ENCODE results near the gene BCLAF1.
A peak's percentile ranks its signal among the peaks of the same experiment; 100 is the strongest.
"Not testable (repeated sequence)": the region's sequence is repeated elsewhere in the genome, so short reads cannot be mapped to it uniquely, and the experiment has no call there.

The BCLAF1 gene

GRCh38 chr6:136249811-136250685, 39.6 kb downstream of the BCLAF1 start, which contains the start of gene MTFR2:
TSS of gene MTFR2 (minus strand) at chr6:136250311. CDS start at chr6:136249099, 1,212 bp downstream.
- DNase-seq (ENCODE audit: low read depth), result peak; percentile 83

GRCh38 chr6:136249336-136249735, 40.3 kb downstream of the BCLAF1 start:
- DNase-seq (ENCODE audit: low read depth), result no peak

- DNase-seq (ENCODE audit: low read depth), result no peak
Measured at GRCh38 chr6:136244061-136244616, 45.5 kb downstream of the BCLAF1 start.

DNA sequence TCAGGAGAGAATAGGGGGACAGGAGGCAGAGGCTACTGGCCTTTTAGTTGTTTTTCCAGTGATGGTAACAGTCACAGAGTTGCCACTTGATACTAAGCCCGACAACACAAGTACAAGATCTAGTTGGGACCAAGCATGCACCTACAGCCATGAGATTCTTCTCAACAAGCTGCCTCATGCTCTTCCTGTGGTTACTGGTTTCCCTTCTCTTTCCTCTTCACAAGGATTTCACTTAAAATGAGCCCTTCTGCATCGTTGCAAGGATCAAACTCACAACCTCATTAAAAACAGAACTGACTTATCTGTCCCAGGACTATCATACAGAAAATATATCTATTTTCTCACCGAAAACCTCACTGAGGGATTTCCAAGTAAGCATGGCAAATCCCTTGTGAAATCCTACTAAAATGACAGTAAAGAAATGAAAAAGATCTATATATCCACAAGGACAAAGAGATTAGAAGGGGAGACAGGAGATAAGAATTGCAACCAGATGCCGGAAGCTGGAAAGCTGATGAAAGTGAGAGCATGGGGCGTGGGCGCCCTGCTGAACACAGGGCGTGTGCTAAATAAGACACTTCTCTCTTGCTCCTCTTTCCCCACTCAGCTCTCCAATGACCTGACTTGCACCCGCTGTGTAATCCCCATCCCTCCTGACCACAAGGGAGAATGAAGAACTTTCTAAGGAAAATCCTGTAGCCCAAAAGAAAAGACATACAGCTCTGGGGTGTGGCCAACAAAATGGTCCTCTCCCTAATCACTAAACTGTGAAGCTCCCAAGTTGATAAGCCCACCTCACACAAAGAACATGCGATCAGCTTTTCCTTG, 53.0 kb downstream of the BCLAF1 start:
- DNase-seq (ENCODE audit: low read depth), result no peak

- DNase-seq (ENCODE audit: low read depth), result no peak
Measured at GRCh38 chr6:136235233-136235564, 54.4 kb downstream of the BCLAF1 start.

GRCh38 chr6:136232701-136233100, 56.9 kb downstream of the BCLAF1 start:
- no peak for DNase-seq (ENCODE audit: low read depth)

DNA sequence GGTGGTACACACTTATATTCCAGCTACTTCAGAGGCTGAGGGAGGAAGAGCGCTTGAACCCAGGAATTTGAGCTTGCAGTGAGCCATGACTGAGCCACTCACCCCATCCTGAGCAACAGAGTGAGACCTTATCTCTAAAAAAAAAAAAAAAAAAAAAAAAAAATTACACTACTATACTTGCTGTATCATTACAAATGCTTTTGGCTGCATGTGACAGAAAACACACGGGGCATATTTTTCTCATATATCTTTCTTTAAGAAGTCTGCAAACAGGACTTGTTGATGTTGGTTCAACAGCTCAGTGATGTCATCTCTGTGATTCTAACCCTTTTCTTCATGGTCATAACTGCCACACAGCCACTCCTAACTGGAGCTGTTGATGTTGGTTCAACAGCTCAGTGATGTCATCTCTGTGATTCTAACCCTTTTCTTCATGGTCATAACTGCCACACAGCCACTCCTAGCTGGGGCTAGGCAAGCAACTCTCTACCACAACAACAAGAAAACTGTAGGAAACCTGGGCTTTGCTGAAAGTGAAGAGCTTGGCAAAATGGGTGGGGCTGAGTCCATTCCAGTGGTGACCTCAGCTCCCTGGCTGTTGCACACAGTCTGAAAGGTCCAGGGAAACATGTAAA, 59.3 kb downstream of the BCLAF1 start:
- DNase-seq (ENCODE audit: low read depth), result no peak

DNA sequence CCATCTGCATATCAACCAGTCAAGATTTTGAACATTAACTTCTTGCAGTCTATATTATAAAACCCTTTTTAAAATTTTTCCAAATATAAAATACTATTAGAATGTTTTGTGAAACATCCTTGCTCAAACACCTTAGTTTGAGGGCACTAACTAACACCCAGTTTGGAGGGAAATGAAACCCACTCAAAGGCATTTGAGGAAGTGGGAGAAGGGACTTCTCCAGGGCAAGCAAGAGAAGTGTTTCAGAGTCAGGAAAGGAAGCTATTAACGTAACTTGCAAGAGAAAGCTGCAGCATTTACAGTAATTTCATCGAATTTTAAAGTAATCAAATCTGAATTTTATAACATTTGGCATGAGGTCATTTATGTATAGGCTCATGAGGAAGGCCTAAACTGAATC, 60.8 kb downstream of the BCLAF1 start:
- DNase-seq (ENCODE audit: low read depth), result no peak

- DNase-seq (ENCODE audit: low read depth), result no peak
Measured at GRCh38 chr6:136226674-136227377, 62.8 kb downstream of the BCLAF1 start.

- DNase-seq (ENCODE audit: low read depth), result peak; percentile 16
Measured at GRCh38 chr6:136226027-136226673, 63.5 kb downstream of the BCLAF1 start.

GRCh38 chr6:136225496-136225895, 64.2 kb downstream of the BCLAF1 start:
- DNase-seq (ENCODE audit: low read depth), result no peak

DNA sequence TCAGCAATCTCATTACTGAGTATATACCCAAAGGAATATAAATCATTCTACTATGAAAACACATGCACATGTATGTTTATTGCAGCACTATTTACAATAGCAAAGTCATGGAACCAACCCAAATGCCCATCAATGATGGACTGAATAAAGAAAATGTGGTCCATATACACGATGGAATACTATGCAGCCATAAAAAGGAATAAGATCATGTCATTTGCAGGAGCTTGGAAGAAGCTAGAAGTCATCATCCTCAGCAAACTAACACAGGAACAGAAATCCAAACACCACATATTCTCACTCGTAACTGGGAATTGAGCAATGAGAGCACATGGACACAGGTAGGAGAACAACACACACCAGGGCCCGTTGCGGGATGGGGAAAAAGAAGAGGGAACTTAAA, 64.7 kb downstream of the BCLAF1 start:
- not testable (repeated sequence) for DNase-seq (ENCODE audit: low read depth)

DNA sequence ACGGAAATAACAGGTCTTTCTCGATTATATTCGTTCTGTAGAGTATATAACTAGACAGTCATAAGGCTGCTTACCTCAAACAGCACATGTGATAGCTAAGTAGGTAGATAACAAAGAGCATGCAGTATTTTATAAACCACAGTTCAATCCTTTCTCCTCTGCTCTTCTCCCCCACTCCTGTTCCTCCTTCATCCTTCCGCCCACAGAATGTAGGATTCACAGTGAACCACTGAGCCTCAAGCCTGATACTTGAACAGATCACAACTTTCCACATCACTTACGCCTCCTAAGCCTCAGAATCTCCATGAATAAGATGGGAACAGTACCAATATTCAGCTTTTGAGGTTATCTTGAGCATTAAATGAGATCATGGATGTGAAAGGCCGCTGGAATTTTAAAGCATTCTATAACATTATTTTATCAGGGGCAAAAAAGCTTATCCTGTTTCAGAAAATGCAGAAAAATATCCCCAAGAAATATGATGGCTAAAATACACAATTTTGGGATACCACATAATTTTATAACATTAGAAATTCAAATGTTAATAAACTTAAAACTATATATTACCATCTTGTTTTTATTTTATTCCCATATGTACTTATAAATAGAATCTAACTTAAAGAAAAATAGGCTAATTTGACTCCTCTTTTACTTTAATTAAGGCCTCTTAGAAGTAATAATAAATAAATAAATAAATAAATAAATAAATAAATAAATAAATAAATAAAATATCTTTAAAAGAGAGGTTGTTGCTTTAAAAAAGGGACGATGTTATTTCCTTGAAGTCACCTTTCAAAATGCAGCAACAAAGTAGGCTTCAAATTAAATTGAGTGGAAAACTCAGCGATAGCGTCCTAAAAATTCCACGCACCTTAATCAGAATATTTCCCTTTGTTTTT, 72.9 kb downstream of the BCLAF1 start:
- DNase-seq (ENCODE audit: low read depth), result no peak

DNA sequence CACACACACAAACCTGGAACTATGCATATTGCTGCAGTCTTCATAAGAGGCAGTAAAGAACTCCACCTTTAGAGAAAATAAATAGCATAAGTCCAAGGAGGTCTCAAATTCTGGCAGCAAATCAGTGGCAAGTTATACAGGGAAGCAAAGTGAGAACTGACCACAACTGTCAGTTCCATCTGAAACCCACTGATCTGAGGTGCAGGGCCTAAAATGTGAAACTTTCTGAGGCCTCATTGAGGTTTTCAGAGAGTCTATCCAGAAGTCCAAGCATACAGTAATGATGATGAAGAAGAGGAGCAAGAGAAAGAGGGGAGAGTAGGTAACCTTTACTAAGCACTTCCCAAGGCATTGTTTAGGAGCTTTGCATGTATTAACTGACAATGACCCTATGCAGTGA, 75.8 kb downstream of the BCLAF1 start:
- no peak for DNase-seq (ENCODE audit: low read depth)

DNA sequence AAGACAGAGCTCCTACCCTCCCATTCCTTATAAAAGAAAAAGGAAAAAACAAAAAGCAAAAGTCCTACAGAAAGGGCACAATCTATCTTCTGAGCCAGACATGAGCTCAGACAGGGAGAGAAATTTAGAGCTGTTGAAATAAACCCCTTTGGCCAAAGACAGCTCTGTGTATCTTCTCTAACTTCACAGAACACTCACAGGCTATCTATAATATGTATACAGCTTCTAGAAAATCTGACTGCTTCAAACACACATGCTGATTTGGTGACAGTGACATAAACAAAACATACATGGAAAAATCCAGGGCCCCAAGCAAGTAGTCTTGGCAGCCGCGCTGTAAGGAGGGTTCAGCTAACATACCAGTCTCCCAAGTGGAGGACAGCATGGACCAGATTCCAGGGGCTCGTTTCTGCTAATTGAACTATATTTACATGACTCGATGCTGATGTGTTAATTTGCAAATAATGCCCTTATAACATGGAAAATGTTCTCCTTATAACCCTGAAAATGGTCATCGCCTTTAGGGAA, 76.6 kb downstream of the BCLAF1 start:
- no peak for DNase-seq (ENCODE audit: low read depth)

GRCh38 chr6:136212608-136213007, 77.0 kb downstream of the BCLAF1 start:
- DNase-seq (ENCODE audit: low read depth), result no peak

DNA sequence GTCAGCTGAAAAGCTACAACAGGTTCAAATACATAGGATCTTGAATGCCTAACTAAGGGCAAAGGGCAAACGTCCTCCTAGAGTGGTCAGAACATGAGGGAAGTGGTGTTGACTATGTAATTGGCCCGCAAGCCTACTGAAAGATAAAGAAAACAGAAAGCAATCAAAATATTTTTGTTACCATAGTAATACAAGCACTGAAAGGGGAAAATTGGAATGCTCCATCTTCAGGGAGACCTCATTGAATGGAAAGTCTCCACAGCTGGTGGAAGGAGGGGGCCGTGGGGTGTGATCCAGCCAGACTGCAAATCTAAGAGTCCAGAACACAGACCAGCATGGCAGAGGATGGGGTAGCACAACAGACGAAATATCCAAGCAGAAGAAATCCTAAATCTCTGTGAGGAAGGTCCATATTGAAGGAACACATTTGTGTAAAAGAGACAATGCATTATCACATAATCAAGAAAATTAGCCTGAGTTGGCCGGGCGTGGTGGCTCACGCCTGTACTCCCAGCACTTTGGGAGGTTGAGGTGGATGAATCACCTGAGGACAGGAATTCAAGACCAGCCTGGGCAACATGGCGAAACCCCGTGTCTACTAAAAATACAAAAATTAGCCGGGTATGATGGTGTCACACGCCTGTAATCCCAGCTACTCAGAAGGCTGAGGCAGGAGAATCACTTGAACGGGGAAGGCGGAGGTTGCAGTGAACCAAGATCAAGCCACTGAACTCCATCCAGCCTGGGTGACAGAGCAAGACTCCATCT, 79.1 kb downstream of the BCLAF1 start:
- DNase-seq (ENCODE audit: low read depth), result no peak

DNA sequence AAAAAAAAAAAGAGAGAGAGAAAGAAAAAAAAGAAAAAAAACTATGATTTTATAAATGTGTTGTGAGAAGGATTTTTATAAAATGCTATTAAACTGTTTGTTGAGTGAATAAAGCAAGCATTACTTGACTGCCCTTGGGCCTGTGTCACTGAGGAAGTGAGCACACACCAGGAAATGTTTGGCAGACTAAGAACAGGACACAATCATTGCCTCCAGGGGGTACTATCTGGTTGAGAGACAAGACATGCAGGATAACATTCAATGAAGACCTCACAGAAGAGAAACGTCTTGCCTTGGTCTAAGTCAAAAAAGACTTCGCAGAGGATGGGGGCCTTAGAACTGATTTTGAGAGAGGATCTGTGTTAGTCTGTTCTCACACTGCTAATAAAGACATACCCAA, 80.2 kb downstream of the BCLAF1 start:
- no peak for DNase-seq (ENCODE audit: low read depth)

DNA sequence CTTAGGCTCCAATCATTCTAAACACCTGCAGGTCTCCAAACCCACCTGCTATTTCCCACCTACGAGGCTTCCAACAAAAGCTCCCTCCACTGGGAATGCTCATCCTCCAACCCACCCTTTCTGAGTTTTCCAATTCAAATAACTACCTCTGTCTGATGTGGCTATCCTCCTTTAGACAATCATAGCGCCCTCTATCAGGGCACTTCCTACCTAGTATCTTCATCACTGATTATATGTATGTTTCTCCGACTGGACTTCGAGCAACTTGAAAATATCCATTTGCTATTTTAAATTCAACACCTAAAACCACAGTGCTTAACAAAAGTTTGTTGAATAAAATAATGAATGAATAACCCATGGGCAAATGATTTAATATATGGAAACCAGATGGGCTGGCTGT, 80.9 kb downstream of the BCLAF1 start:
- DNase-seq (ENCODE audit: low read depth), result no peak
